Tibial nerve (tissue), 4 donors: ENCODE data around the gene COQ4.

Experiments
- CTCF ChIP-seq, 5 experiments: fragments of 200-600 bp in 3 of 5; fragments of 450-650 bp in 2 of 5; sonication (generic) in 3 of 5; IDR thresholded peaks; one replicate each; pipeline ENCODE4 v1.5.1; 2016 to 2019; ENCODE audit warnings: antibody characterized with exemption in 5 of 5, mild to moderate bottlenecking in 3 of 5, moderate library complexity in 2 of 5
- EP300 ChIP-seq, 2 donors: sonication (generic); formaldehyde crosslinking; IDR thresholded peaks; one replicate each; pipeline ENCODE4 v1.6.1; 2017; ENCODE audit warnings: antibody characterized with exemption in 2 of 2, mild to moderate bottlenecking in 1 of 2

DNA sequence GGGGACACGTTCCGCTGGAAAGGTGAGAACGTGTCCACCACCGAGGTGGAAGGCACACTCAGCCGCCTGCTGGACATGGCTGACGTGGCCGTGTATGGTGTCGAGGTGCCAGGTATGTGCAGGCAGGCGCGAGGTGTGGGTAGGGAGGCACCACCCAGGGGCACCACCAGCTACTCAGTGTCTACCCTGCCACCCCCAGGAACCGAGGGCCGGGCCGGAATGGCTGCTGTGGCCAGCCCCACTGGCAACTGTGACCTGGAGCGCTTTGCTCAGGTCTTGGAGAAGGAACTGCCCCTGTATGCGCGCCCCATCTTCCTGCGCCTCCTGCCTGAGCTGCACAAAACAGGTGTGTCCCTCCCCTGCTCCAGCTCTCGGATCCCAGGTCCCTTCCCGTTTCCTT, 32.8 kb downstream of the COQ4 start:
- TF ChIP-seq CTCF (IDR thresholded peaks at IDR 0.05) (no peak), EP300 (IDR thresholded peaks at IDR 0.05) (no peak)
